ENCODE results near the gene CROCC2.

CROCC2 gene

DNA sequence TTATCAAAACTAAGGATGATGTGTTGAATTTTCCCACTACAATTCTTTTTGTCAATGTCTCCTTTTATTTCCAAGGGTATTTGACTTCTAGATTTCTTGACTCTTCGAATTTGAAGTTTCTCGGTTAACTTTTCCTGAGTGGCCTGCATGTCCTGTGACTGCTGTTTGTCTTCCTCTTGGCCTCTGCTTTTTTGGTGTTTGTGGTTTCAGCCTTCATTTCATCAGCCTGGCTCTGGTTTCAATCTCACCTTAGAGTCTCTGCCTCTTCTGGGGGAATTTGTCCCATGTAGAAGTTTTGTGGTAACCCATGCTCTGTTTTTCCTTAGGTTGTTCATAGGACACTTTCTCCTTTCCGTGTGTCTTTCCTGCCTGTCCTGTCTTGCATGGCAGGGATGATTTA is 64.0 kb downstream of the CROCC2 start:
- Histone ChIP-seq H3K27ac (ENCODE audit: extremely low read depth, low read depth, low read length) (no peak overlapping the region), H3K36me3 (ENCODE audit: control insufficient read depth in 2 of 2, insufficient read depth in 1 of 2, low read length in 2 of 2) (no peaks in the 10 kb centered on the region), H3K4me3 (ENCODE audit: low read depth, low read length) (no peak overlapping the region), H3K9me3 (ENCODE audit: control insufficient read depth, insufficient read depth, low read depth, low read length) (no peaks in the 10 kb centered on the region), H3K4me1 (ENCODE audit: control insufficient read depth, insufficient read depth, low read length) (no peaks in the 10 kb centered on the region)
- ChIA-PET CTCF (no interaction called here), POLR2A (no interaction called here)
- TF ChIP-seq ZNF623 (tag by site-specific recombination; IDR thresholded peaks at IDR 0.05) (no peak), GFI1B (tag by site-specific recombination; IDR thresholded peaks at IDR 0.05) (no peak), OSR2 (tag by site-specific recombination; IDR thresholded peaks at IDR 0.05) (no peak), ZNF239 (tag by site-specific recombination; IDR thresholded peaks at IDR 0.05) (no peak), GLIS1 (tag by site-specific recombination; IDR thresholded peaks at IDR 0.05) (no peak), ZNF24 (tag by site-specific recombination; IDR thresholded peaks at IDR 0.05) (no peak), KLF1 (tag by site-specific recombination; IDR thresholded peaks at IDR 0.05) (no peak), IKZF3 (tag by site-specific recombination; IDR thresholded peaks at IDR 0.05) (no peak)
- TF ChIP-seq, protein P1, sequence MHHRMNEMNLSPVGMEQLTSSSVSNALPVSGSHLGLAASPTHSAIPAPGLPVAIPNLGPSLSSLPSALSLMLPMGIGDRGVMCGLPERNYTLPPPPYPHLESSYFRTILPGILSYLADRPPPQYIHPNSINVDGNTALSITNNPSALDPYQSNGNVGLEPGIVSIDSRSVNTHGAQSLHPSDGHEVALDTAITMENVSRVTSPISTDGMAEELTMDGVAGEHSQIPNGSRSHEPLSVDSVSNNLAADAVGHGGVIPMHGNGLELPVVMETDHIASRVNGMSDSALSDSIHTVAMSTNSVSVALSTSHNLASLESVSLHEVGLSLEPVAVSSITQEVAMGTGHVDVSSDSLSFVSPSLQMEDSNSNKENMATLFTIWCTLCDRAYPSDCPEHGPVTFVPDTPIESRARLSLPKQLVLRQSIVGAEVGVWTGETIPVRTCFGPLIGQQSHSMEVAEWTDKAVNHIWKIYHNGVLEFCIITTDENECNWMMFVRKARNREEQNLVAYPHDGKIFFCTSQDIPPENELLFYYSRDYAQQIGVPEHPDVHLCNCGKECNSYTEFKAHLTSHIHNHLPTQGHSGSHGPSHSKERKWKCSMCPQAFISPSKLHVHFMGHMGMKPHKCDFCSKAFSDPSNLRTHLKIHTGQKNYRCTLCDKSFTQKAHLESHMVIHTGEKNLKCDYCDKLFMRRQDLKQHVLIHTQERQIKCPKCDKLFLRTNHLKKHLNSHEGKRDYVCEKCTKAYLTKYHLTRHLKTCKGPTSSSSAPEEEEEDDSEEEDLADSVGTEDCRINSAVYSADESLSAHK (tag by site-specific recombination; IDR thresholded peaks at IDR 0.05): no peak
- TF ChIP-seq, protein P2, sequence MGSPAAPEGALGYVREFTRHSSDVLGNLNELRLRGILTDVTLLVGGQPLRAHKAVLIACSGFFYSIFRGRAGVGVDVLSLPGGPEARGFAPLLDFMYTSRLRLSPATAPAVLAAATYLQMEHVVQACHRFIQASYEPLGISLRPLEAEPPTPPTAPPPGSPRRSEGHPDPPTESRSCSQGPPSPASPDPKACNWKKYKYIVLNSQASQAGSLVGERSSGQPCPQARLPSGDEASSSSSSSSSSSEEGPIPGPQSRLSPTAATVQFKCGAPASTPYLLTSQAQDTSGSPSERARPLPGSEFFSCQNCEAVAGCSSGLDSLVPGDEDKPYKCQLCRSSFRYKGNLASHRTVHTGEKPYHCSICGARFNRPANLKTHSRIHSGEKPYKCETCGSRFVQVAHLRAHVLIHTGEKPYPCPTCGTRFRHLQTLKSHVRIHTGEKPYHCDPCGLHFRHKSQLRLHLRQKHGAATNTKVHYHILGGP (tag by site-specific recombination; IDR thresholded peaks at IDR 0.05): no peak
- TF ChIP-seq, protein P3, sequence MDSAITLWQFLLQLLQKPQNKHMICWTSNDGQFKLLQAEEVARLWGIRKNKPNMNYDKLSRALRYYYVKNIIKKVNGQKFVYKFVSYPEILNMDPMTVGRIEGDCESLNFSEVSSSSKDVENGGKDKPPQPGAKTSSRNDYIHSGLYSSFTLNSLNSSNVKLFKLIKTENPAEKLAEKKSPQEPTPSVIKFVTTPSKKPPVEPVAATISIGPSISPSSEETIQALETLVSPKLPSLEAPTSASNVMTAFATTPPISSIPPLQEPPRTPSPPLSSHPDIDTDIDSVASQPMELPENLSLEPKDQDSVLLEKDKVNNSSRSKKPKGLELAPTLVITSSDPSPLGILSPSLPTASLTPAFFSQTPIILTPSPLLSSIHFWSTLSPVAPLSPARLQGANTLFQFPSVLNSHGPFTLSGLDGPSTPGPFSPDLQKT (IDR thresholded peaks at IDR 0.05; ENCODE audit: borderline replicate concordance, low read depth, low read length): no peak

DNA sequence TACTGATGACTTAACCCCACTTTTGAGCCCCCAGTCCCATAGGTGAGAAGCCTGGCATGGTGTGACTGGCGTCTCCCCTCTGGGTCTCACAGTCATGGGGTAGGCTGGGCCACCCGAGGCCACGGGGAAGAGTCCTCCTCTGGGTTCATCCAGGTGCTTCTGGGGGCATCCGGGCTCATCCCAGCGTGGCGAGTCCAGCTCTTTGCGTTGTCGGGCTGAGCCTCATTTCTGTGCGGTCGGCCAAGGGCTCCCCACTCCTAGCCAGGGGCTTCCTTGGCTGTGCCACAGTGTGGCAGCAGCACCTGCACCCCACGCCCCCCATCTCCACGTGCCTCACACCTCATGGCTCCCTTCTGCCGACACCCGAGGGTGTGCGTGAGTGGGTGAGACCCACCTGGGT is 64.7 kb downstream of the CROCC2 start:
- H3K4me1 ChIP-seq (ENCODE audit: control insufficient read depth, insufficient read depth, low read length): no peaks in the 10 kb centered on the region
- no peak overlapping the region for H3K27ac ChIP-seq (ENCODE audit: extremely low read depth, low read depth, low read length)
- H3K36me3 ChIP-seq (ENCODE audit: control insufficient read depth in 2 of 2, insufficient read depth in 1 of 2, low read length in 2 of 2): no peaks in the 10 kb centered on the region
- ChIA-PET POLR2A (no interaction called here), CTCF (no interaction called here)
- no peaks in the 10 kb centered on the region for H3K9me3 ChIP-seq (ENCODE audit: control insufficient read depth, insufficient read depth, low read depth, low read length)
- no peak overlapping the region for H3K4me3 ChIP-seq (ENCODE audit: low read depth, low read length)
- no peak for TF ChIP-seq ZNF701 (tag by site-specific recombination; IDR thresholded peaks at IDR 0.05)
- TF ChIP-seq KLF1 (tag by site-specific recombination; IDR thresholded peaks at IDR 0.05): no peak
- TF ChIP-seq, protein P4, sequence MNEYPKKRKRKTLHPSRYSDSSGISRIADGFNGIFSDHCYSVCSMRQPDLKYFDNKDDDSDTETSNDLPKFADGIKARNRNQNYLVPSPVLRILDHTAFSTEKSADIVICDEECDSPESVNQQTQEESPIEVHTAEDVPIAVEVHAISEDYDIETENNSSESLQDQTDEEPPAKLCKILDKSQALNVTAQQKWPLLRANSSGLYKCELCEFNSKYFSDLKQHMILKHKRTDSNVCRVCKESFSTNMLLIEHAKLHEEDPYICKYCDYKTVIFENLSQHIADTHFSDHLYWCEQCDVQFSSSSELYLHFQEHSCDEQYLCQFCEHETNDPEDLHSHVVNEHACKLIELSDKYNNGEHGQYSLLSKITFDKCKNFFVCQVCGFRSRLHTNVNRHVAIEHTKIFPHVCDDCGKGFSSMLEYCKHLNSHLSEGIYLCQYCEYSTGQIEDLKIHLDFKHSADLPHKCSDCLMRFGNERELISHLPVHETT (tag by site-specific recombination; IDR thresholded peaks at IDR 0.05): no peak
- no peak for TF ChIP-seq ZNF335 (tag by site-specific recombination; conservative IDR thresholded peaks at IDR 0.05)
- TF ChIP-seq, protein P5, sequence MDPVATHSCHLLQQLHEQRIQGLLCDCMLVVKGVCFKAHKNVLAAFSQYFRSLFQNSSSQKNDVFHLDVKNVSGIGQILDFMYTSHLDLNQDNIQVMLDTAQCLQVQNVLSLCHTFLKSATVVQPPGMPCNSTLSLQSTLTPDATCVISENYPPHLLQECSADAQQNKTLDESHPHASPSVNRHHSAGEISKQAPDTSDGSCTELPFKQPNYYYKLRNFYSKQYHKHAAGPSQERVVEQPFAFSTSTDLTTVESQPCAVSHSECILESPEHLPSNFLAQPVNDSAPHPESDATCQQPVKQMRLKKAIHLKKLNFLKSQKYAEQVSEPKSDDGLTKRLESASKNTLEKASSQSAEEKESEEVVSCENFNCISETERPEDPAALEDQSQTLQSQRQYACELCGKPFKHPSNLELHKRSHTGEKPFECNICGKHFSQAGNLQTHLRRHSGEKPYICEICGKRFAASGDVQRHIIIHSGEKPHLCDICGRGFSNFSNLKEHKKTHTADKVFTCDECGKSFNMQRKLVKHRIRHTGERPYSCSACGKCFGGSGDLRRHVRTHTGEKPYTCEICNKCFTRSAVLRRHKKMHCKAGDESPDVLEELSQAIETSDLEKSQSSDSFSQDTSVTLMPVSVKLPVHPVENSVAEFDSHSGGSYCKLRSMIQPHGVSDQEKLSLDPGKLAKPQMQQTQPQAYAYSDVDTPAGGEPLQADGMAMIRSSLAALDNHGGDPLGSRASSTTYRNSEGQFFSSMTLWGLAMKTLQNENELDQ (tag by site-specific recombination; IDR thresholded peaks at IDR 0.05; ENCODE audit: low read depth): no peak
